ENCODE data around the gene FCN3. TPM values are rescaled to one million over a fixed set of nuclear protein-coding genes. Genes with fewer than 3 reads are reported as not detected.
A peak's percentile ranks its signal among the peaks of the same experiment; 100 is the strongest.
"Not testable (repeated sequence)": the region's sequence is repeated elsewhere in the genome, so short reads cannot be mapped to it uniquely, and the experiment has no call there.

Gene FCN3
- total and polyA plus RNA-seq, 9 of the 15 experiments (the other 6 are each of a cell fraction or from before 2014, with no cell fraction given): 0.49 TPM; not detected in 8

- not testable (repeated sequence) for H4K20me1 ChIP-seq (replicated peaks; ENCODE audit: control insufficient read depth, insufficient read depth, low read length)
Observed at GRCh38 chr1:27384797-27385196, 10.2 kb upstream of the FCN3 start.

GRCh38 chr1:27383661-27384060, 9.0 kb upstream of the FCN3 start:
- in situ Hi-C loops (cut with MboI): no loop called here
- ChIA-PET CTCF (ENCODE audit: low intra/inter-chr PET ratio) (interaction anchor here (0.6 kb wide), 1 partner anchor 283 kb away, joined by 3 read pairs; no protein-coding TSS in a partner anchor), POLR2A (interaction anchor here (0.9 to 1.2 kb wide), 2 partner anchors 11 to 25 kb away, joined by 3 to 4 read pairs; no protein-coding TSS in a partner anchor)
- Histone ChIP-seq H3K4me2 (ENCODE audit: insufficient read depth, low read length) (peak overlapping the region; percentile 53), H3K4me1 (replicated peaks in 1 of 2; ENCODE audit: control insufficient read depth in 2 of 2, insufficient read depth in 2 of 2, low read length in 2 of 2) (peaks cover 5 to 31% of the 10 kb centered on the region in 2 experiments; a peak in 4 of 5 replicates), H2AFZ (ENCODE audit: low read depth, low read length) (peak overlapping the region; percentile 47), H3K9me1 (ENCODE audit: control insufficient read depth, insufficient read depth, low read length) (no peaks in the 10 kb centered on the region), H3K27me3 (ENCODE audit: control insufficient read depth in 2 of 2, insufficient read depth in 2 of 2, low read length in 2 of 2) (no peaks in the 10 kb centered on the region), H3K36me3 (ENCODE audit: control insufficient read depth, insufficient read depth, low read length) (no peaks in the 10 kb centered on the region), H3K27ac (ENCODE audit: extremely low read depth, low read depth, low read length) (no peak overlapping the region), H3K9ac (ENCODE audit: insufficient read depth in 1 of 2, low read depth in 2 of 2, low read length in 2 of 2) (peak overlapping the region in 1 of 2 experiments; percentile 62; a peak in 2 of 4 replicates), H4K20me1 (replicated peaks; ENCODE audit: control insufficient read depth, insufficient read depth, low read length) (no peaks in the 10 kb centered on the region; the same call in 1 of the 2 replicates), H3K9me3 (replicated peaks; ENCODE audit: control insufficient read depth, insufficient read depth, low read depth, low read length) (no peaks in the 10 kb centered on the region), H3K79me2 (ENCODE audit: control insufficient read depth, insufficient read depth, low read length) (no peaks in the 10 kb centered on the region), H3K4me3 (peak overlapping the region; percentile 32)
- FAIRE-seq: no peak
- no peak for ATAC-seq
- intact Hi-C loops (cut with micrococcal nuclease): no loop called here
- TF ChIP-seq STAG1 (CRISPR knock-in tag; IDR thresholded peaks at IDR 0.05; ENCODE audit: borderline replicate concordance) (0 out of 2 replicates have a peak, but pooled peaks have one; percentile 7), ETS1 (conservative IDR thresholded peaks at IDR 0.05; ENCODE audit: control insufficient read depth, low read depth, low read length) (0 out of 2 replicates have a peak, but pooled peaks have one; percentile 21), ARID3B (CRISPR knock-in tag; IDR thresholded peaks at IDR 0.05; ENCODE audit: borderline replicate concordance) (0 out of 2 replicates have a peak, but pooled peaks have one; percentile 5), NRF1 (conservative IDR thresholded peaks at IDR 0.05 in 1 of 2, IDR thresholded peaks at IDR 0.05 in 1 of 2) (0 out of 4 replicates have a peak, but pooled peaks of 1 of the 2 experiments have one; percentile 2), SIX5 (IDR thresholded peaks at IDR 0.05; ENCODE audit: borderline replicate concordance in 1 of 2, insufficient read depth in 1 of 2, low read depth in 1 of 2, low read length in 2 of 2) (no peak), ZNF511 (CRISPR knock-in tag; IDR thresholded peaks at IDR 0.05) (no peak), ILF3 (IDR thresholded peaks at IDR 0.05; ENCODE audit: borderline replicate concordance) (no peak)
- BruUV-seq (replicated peaks): no TSS peak
- DNase-seq (ENCODE audit: extremely low read depth in 1 of 4, low spot score in 3 of 4): no peak
- 47% methylated on average over 13 of the region's 13 CpGs for WGBS (ENCODE audit: insufficient coverage, low coverage, missing lambda C conversion rate)

More at GRCh38 chr1:27384797-27385196, 10.2 kb upstream of the FCN3 start:
- BruUV-seq (replicated peaks); H3K27ac ChIP-seq (ENCODE audit: extremely low read depth, low read depth, low read length); H3K36me3 ChIP-seq (ENCODE audit: control insufficient read depth, insufficient read depth, low read length); H3K4me3 ChIP-seq; H3K9me1 ChIP-seq (ENCODE audit: control insufficient read depth, insufficient read depth, low read length); H3K27me3 ChIP-seq (ENCODE audit: control insufficient read depth in 2 of 2, insufficient read depth in 2 of 2, low read length in 2 of 2); DNase-seq (ENCODE audit: extremely low read depth in 1 of 4, low spot score in 3 of 4); H3K4me2 ChIP-seq (ENCODE audit: insufficient read depth, low read length); FAIRE-seq; H3K79me2 ChIP-seq (ENCODE audit: control insufficient read depth, insufficient read depth, low read length); H3K9ac ChIP-seq (ENCODE audit: insufficient read depth in 1 of 2, low read depth in 2 of 2, low read length in 2 of 2); ATAC-seq; H3K9me3 ChIP-seq (replicated peaks; ENCODE audit: control insufficient read depth, insufficient read depth, low read depth, low read length); H2AFZ ChIP-seq (ENCODE audit: low read depth, low read length); CTCF ChIA-PET (ENCODE audit: low intra/inter-chr PET ratio): not testable (repeated sequence)
- POLR2A ChIA-PET: interaction anchor here (0.8 kb wide), 1 partner anchor 17 kb away, joined by 5 read pairs; no protein-coding TSS in a partner anchor
- intact Hi-C loops (cut with micrococcal nuclease): loop anchor here (5.0 kb wide), 1 partner anchor 282 kb away; no protein-coding TSS in a partner anchor
- in situ Hi-C loops (cut with MboI): loop anchor here (5.0 kb wide), 1 partner anchor 82 kb away; no protein-coding TSS in a partner anchor
- H3K4me1 ChIP-seq (replicated peaks in 1 of 2; ENCODE audit: control insufficient read depth in 2 of 2, insufficient read depth in 2 of 2, low read length in 2 of 2): peaks cover 5 to 22% of the 10 kb centered on the region in 2 experiments; a peak in 4 of 5 replicates
- TF ChIP-seq ZNF146 (CRISPR knock-in tag; IDR thresholded peaks at IDR 0.05; ENCODE audit: unreplicated experiment): peak; percentile 74
- 41% methylated on average over 3 of the region's 3 CpGs for WGBS (ENCODE audit: insufficient coverage, low coverage, missing lambda C conversion rate)
